Choroid plexus epithelial cell (primary cell): ENCODE measurements around the gene AACS.
A peak's percentile ranks its signal among the peaks of the same experiment; 100 is the strongest.

Source experiments
- DNase-seq: peaks from one replicate; pipeline ENCODE4 v3.0.0-alpha.2; 2010; ENCODE audit warnings: low read depth
- H3K4me3 ChIP-seq: 2 replicates; pipeline ENCODE4 v1.5.1; 2011; ENCODE audit warnings: low read depth, mild to moderate bottlenecking, control low read depth, low read length, moderate library complexity
- CTCF ChIP-seq: conservative IDR thresholded peaks from 2 replicates; pipeline ENCODE4 v1.5.1; 2011; ENCODE audit warnings: low read depth, mild to moderate bottlenecking, control low read depth, inconsistent platforms, low read length, moderate library complexity

AACS gene

GRCh38 chr12:125183187-125184067 is 118.2 kb downstream of the AACS start:
- TF ChIP-seq CTCF = peak; percentile 100
- DNase-seq = peak; percentile 90
- H3K4me3 ChIP-seq = no peak overlapping the region

- H3K4me3 ChIP-seq = no peak overlapping the region
- TF ChIP-seq CTCF = no peak
- DNase-seq = no peak
Measured at GRCh38 chr12:125184213-125184967, 119.2 kb downstream of the AACS start.

GRCh38 chr12:125185311-125185739 is 120.1 kb downstream of the AACS start:
- TF ChIP-seq CTCF = no peak
- H3K4me3 ChIP-seq = peak overlapping the region; percentile 36
- DNase-seq = peak; percentile 22

- peak within 1 kb of the TSS; percentile 36 for H3K4me3 ChIP-seq
- DNase-seq = peak; percentile 56
- TF ChIP-seq CTCF = peak; percentile 15
Measured at GRCh38 chr12:125185740-125186470, 120.7 kb downstream of the AACS start, which contains the start of gene TMEM132B. Gene TMEM132B, plus strand, starts transcription at chr12:125186386.

GRCh38 chr12:125186471-125187147 is 121.4 kb downstream of the AACS start:
- DNase-seq = peak; percentile 32
- peak overlapping the region; percentile 14 for H3K4me3 ChIP-seq
- TF ChIP-seq CTCF = no peak

- no peak for TF ChIP-seq CTCF
- no peak for DNase-seq
- no peak overlapping the region for H3K4me3 ChIP-seq
Measured at GRCh38 chr12:125187148-125187745, 122.0 kb downstream of the AACS start.
